Ectodermal cell (in vitro differentiated cells): ENCODE results near the gene DISC1.

Experiments used
- H3K27ac ChIP-seq: 2 replicates; pipeline ENCODE4 v1.7.0; 2013; ENCODE audit warnings: mild to moderate bottlenecking, low read depth, low read length; ENCODE audit not compliant: insufficient read depth, poor library complexity, severe bottlenecking
- H3K27me3 ChIP-seq: 2 replicates; pipeline ENCODE4 v1.7.0; 2013; ENCODE audit warnings: mild to moderate bottlenecking, low read length; ENCODE audit not compliant: insufficient read depth, control insufficient read depth, poor library complexity, severe bottlenecking
- H3K36me3 ChIP-seq: one replicate; pipeline ENCODE4 v1.7.0; 2013; ENCODE audit warnings: low read length; ENCODE audit not compliant: control insufficient read depth, insufficient read depth
- H3K4me1 ChIP-seq: one replicate; pipeline ENCODE4 v1.7.0; 2013; ENCODE audit warnings: low read length; ENCODE audit not compliant: control insufficient read depth, insufficient read depth
- H3K4me3 ChIP-seq: 2 replicates; pipeline ENCODE4 v1.7.0; 2013; ENCODE audit warnings: low read depth, low read length, control low read depth; ENCODE audit not compliant: insufficient read depth
- H3K9me3 ChIP-seq: 2 replicates; pipeline ENCODE4 v1.7.0; 2013; ENCODE audit warnings: mild to moderate bottlenecking, low read length, moderate library complexity; ENCODE audit not compliant: control insufficient read depth
- WGBS, 2 experiments: methylation state at CpG; one replicate each; pipeline ENCODE4 v1.1.7; 2013; ENCODE audit warnings: missing lambda C conversion rate in 2 of 2; 5-methylcytosine and 5-hydroxymethylcytosine counted together

The DISC1 gene

DNA sequence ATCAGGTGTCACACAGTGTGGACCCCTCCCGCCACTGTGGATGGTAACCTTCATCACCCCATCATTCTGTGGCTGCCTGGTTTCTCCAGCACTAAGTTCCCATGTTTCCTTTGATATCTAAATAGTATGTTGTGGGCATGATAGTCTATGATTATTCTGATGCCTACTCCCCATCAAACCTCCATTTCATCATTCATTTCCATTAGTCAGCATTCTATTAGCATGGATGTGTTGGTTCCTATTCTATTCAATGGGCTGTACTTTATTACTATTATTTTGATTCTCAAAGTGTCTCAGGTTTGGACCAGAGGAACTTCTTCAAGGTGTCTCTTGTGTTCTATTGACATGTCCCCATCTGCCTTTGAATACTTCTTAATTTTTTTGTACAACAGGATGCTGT lies 112.0 kb downstream of the DISC1 start:
- no peak overlapping the region for H3K27ac ChIP-seq
- no peaks in the 10 kb centered on the region for H3K27me3 ChIP-seq
- H3K4me1 ChIP-seq, result no peaks in the 10 kb centered on the region
- WGBS, 2 experiments, result 95 to 100% methylated on average over 1 of the region's 1 CpG
- no peaks in the 10 kb centered on the region for H3K9me3 ChIP-seq
- H3K4me3 ChIP-seq, result no peak overlapping the region
- H3K36me3 ChIP-seq, result no peaks in the 10 kb centered on the region

DNA sequence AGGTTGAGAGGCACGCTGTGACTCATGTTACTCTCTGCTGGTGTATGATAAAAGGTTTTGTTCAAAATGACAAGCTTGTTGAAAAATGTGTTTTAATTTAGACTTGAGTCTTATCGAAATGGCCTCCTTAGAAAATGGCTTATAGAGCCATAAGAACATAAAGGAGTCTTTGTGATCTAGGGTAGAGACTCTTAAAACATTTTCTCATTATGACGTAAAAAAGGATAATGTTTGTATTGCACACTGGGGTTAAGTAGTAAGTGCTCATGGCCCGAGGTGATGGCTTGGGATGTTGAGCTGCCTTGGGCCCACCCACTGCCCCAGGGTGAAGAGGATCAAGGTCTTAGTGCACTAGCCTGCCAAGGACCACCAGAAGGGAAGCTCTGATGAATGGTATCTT lies 117.4 kb downstream of the DISC1 start:
- H3K27me3 ChIP-seq, result no peaks in the 10 kb centered on the region
- no peaks in the 10 kb centered on the region for H3K4me1 ChIP-seq
- H3K9me3 ChIP-seq, result no peaks in the 10 kb centered on the region
- no peaks in the 10 kb centered on the region for H3K36me3 ChIP-seq
- H3K27ac ChIP-seq, result no peak overlapping the region
- WGBS, 2 experiments, result 90 to 94% methylated on average over 4 of the region's 4 CpGs
- H3K4me3 ChIP-seq, result no peak overlapping the region

DNA sequence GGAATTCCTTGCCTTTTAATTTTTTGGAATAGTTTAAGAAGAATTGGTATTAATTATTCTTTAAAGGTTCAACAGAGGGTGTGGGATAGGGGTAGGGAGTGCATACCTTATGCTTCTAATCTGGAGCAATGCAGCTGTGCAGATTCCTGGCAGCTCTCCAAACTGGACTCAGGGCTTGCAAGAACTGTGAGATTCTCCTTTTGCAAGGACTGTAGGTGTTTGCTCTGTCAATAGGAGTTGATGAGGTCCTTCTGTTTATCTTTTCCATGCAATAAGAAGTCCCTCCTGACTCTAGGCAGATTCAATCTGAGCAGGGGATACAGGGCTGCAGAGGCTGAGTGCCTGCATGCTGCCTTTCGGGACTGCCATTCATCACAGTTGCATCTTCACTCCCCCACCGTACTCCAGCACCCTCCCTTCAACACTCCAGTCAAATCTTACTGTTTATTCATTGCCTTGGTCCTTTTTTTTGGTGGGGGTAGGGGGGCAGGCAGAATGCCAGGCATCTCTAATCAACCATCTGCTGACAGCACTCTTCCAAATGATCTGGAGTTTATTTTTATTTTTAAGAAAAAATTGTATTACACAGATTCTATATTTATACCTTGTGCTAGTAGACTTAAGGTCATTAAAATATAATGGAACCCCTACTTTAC lies 122.3 kb downstream of the DISC1 start:
- H3K4me1 ChIP-seq, result no peaks in the 10 kb centered on the region
- H3K4me3 ChIP-seq, result no peak overlapping the region
- H3K27me3 ChIP-seq, result no peaks in the 10 kb centered on the region
- WGBS, 2 experiments, result 72 to 100% methylated on average over 2 of the region's 2 CpGs
- H3K36me3 ChIP-seq, result no peaks in the 10 kb centered on the region
- no peaks in the 10 kb centered on the region for H3K9me3 ChIP-seq
- no peak overlapping the region for H3K27ac ChIP-seq

DNA sequence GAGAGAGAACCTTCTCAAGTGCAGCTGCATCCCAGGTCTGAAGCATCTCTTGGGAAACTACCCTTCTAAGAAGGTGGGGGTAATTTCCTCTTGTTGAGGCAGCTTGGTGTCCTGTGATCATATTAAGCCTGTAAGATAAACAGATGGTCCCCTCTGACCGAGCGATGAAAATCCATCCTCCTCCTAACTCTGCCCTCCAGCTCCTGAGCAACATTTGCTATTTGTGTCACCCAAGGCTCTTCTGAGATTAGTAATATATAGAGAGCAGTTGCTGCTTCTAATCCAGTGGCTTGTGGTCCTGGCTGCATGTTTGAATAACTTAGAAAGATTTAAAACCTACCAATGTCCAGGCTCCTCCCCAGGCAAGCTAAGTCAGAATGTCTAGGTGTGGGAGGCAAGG lies 123.7 kb downstream of the DISC1 start:
- 98 to 100% methylated on average over 2 of the region's 2 CpGs for WGBS, 2 experiments
- no peaks in the 10 kb centered on the region for H3K36me3 ChIP-seq
- H3K27ac ChIP-seq, result no peak overlapping the region
- H3K4me3 ChIP-seq, result no peak overlapping the region
- no peaks in the 10 kb centered on the region for H3K27me3 ChIP-seq
- no peaks in the 10 kb centered on the region for H3K4me1 ChIP-seq
- H3K9me3 ChIP-seq, result no peaks in the 10 kb centered on the region

DNA sequence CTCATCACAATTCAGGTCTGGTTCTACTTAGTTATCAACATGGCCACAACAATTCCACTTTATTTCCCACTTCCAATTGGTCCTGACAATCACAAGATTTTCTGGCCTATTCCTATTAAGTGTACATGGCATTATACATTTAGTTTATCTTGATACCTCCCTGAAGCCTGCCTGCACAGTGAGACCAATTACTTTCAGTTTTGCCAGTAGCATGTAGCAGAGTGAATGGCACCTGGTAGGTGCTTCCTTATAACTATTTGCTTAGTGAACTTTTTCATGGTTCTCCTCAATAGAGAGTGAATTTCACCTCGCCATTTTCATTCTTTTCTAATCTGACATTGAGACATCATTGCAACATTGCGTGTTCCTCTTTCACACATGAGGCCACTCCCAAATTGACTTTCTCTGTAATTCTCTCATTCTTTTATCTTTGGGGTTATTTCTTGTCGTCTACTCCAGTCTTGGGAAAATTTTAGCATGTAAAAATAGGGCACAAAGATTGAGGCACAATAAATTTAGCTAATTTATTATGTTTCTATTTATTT lies 124.3 kb downstream of the DISC1 start:
- WGBS, 2 experiments, result 92 to 95% methylated on average over 2 to 3 of the region's 3 CpGs
- Histone ChIP-seq H3K36me3 (no peaks in the 10 kb centered on the region), H3K27ac (no peak overlapping the region), H3K27me3 (no peaks in the 10 kb centered on the region), H3K4me3 (no peak overlapping the region), H3K9me3 (no peaks in the 10 kb centered on the region), H3K4me1 (no peaks in the 10 kb centered on the region)

DNA sequence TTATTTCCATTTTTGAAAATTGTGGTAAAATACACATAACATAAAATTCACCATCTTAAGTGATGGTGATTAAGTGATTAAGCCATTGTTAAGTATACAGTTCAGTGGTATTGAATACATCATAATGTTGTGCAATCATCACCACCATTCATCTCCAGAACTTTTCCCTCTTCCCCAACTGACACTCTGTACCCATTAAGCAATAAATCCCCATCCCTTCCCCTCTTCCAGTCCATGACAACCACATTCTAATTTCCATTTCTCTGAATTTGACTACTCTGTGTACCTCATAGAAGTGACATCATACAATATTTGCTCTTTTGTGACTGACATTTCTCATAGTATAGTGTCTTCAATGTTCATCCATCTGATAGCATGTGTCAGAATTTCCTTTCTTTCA lies 124.8 kb downstream of the DISC1 start:
- no peaks in the 10 kb centered on the region for H3K36me3 ChIP-seq
- no peaks in the 10 kb centered on the region for H3K27me3 ChIP-seq
- H3K27ac ChIP-seq, result no peak overlapping the region
- no peaks in the 10 kb centered on the region for H3K9me3 ChIP-seq
- no peak overlapping the region for H3K4me3 ChIP-seq
- no peaks in the 10 kb centered on the region for H3K4me1 ChIP-seq

DNA sequence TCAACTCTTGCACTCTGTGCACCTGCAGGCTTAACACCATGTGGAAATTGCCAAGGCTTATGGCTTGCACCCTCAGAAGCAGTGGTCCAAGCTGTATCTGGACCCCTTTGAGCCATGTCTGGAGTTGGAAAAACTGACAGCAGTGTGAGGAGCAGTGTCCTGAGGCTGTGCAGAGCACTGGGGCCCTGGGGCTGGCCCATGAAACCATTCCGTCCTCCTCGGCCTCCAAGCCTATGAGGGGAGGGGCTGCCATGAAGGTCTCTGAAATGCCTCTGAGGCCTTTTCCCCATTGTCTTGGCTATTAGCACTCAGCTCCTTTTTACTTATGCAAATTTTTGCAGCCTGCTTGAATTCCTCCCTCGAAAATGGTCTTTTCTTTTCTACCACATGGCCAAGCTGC lies 126.7 kb downstream of the DISC1 start:
- H3K4me3 ChIP-seq, result no peak overlapping the region
- no peaks in the 10 kb centered on the region for H3K36me3 ChIP-seq
- 90 to 95% methylated on average over 3 of the region's 3 CpGs for WGBS, 2 experiments
- no peaks in the 10 kb centered on the region for H3K27me3 ChIP-seq
- H3K9me3 ChIP-seq, result no peaks in the 10 kb centered on the region
- no peaks in the 10 kb centered on the region for H3K4me1 ChIP-seq
- no peak overlapping the region for H3K27ac ChIP-seq

DNA sequence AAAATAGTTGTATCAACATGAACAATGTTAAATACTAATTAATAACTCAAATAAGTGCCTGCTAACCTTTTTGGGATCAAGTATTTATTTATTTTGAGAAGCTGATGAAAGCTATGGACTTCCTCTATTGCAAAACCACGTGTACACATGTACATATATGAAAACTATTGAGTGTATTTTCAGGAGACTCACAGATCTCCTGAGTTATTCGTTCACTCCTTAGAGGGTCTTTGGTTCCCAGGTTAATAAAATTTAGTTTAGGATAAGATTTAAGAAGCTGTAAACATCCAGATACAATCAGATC lies 130.5 kb downstream of the DISC1 start:
- H3K4me3 ChIP-seq, result no peak overlapping the region
- WGBS, 2 experiments, result 51% methylated on average over 2 of the region's 2 CpGs; no CpG with 5 or more reads in 1 of the 2 experiments

DNA sequence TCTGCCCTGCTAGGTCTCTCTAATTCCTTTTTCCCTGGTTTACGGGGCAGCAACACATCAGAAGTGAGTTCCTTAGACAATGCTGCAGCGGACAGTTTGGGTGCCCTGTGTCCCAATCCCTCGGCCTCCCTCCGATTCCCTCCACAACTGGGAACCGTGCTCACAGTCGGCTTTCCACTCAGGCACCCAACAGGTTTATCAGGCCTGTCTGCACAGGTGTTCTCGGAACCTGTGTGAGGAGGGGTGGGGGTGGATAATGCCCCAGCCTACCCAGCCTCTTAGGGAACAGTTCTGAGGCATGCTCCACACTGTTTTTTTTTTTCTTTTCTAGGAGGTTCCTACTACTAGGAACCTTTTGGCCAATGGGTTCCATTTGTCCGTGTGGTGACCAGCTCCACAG lies 131.2 kb downstream of the DISC1 start:
- 95 to 97% methylated on average over 8 of the region's 8 CpGs for WGBS, 2 experiments
- Histone ChIP-seq H3K4me3 (no peak overlapping the region), H3K27ac (no peak overlapping the region), H3K4me1 (no peaks in the 10 kb centered on the region), H3K36me3 (no peaks in the 10 kb centered on the region), H3K27me3 (no peaks in the 10 kb centered on the region), H3K9me3 (no peaks in the 10 kb centered on the region)

More for the DNA sequence above, 130.5 kb downstream of the DISC1 start:
- Histone ChIP-seq H3K4me1 (no peaks in the 10 kb centered on the region), H3K36me3 (no peaks in the 10 kb centered on the region), H3K27me3 (no peaks in the 10 kb centered on the region), H3K9me3 (no peaks in the 10 kb centered on the region), H3K27ac (no peak overlapping the region)

DNA sequence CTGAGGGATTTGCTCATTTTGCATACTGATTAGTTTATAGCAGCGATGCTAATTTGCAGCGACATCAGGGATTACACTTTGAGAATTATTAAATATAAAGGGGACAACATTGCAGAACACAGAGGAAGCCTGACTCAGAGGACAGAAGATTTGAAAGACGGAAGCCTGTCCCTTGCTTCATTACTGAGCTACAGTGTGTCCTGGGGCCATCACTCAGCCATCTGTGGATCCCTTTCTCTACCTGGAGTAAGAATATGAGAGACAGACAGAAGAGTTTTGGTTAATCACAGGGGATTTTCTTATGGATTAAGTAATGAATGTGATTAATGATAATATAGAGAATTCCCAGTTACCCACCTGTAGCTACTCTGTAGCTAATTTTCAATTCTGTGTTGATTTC lies 134.7 kb downstream of the DISC1 start:
- Histone ChIP-seq H3K4me1 (no peaks in the 10 kb centered on the region), H3K36me3 (no peaks in the 10 kb centered on the region), H3K27me3 (no peaks in the 10 kb centered on the region), H3K27ac (no peak overlapping the region), H3K9me3 (no peaks in the 10 kb centered on the region), H3K4me3 (no peak overlapping the region)
- 91 to 96% methylated on average over 3 of the region's 3 CpGs for WGBS, 2 experiments
